Spinal cord (tissue), 10 donors: Measurements from ENCODE around the gene FLAD1. TPM values are rescaled to one million over a fixed set of nuclear protein-coding genes. Genes with fewer than 3 reads are reported as not detected.

ENCODE experiments used
- DNase-seq, 6 donors: peaks; one replicate each; pipeline versions ENCODE4 v3.0.0 to v3.0.0-alpha.2; 2013 to 2015; ENCODE audit warnings: low spot score in 6 of 6, low read depth in 4 of 6
- H3K27ac ChIP-seq: one replicate; pipeline ENCODE4 v1.5.1; 2013; ENCODE audit warnings: low read depth, low read length, control low read depth
- H3K27me3 ChIP-seq: one replicate; pipeline ENCODE4 v1.6.1; 2013; ENCODE audit warnings: low read length; ENCODE audit not compliant: control insufficient read depth, insufficient read depth
- H3K36me3 ChIP-seq: one replicate; pipeline ENCODE4 v1.6.1; 2013; ENCODE audit warnings: low read length; ENCODE audit not compliant: control insufficient read depth, insufficient read depth
- H3K4me1 ChIP-seq: one replicate; pipeline ENCODE4 v1.6.1; 2013; ENCODE audit warnings: low read length; ENCODE audit not compliant: control insufficient read depth, insufficient read depth
- H3K4me3 ChIP-seq: one replicate; pipeline ENCODE4 v1.5.1; 2013; ENCODE audit warnings: low read depth, low read length, control low read depth
- H3K9me3 ChIP-seq: one replicate; pipeline ENCODE4 v1.6.1; 2013; ENCODE audit warnings: low read length; ENCODE audit not compliant: control insufficient read depth, insufficient read depth
- WGBS: methylation state at CpG from one replicate; pipeline ENCODE4 v1.1.5; 2013; ENCODE audit warnings: missing lambda C conversion rate; ENCODE audit not compliant: insufficient coverage; 5-methylcytosine and 5-hydroxymethylcytosine counted together
- long read RNA-seq, 4 donors: transcript quantifications; one replicate each; lab custom pipeline, GENCODE V29; 2026
- polyA plus RNA-seq, 2 donors: library from polyadenylated mRNA; unstranded; fragments of 120-200 nt; gene quantifications; one replicate each; pipeline ENCODE4 v1.2.1, GENCODE V29; 2013; ENCODE audit not compliant: insufficient read length in 2 of 2
- total RNA-seq, 2 donors: library from RNA; depleted of rRNA in 1 of 2; stranded (reverse); fragments of 120-200 nt in 1 of 2; fragments of >200 nt in 1 of 2; gene quantifications; one replicate each; pipeline versions ENCODE4 v1.2.3 to v1.2.4, GENCODE V29; 2013 to 2014
- donor health status: healthy.

FLAD1 gene
- total RNA-seq (10 to 100 TPM; 14.6 to 32.0 TPM), polyA plus RNA-seq (10 to 100 TPM; 33.5 to 36.9 TPM)
- long read RNA-seq, donor 1, transcript FLAD1-203 (8 exons, 1,730 nt) = major isoform, 6 of 7 reads
- long read RNA-seq, donor 1, partial matches to known transcripts = 0 of 7 reads
- long read RNA-seq, donor 1, other reads (novel, unspliced or antisense) = 0 of 7 reads
- long read RNA-seq, donor 2, partial matches to known transcripts = 0 of 1 reads
- long read RNA-seq, donor 2, other reads (novel, unspliced or antisense) = 0 of 1 reads
- long read RNA-seq, donor 3, partial matches to known transcripts = 0 of 3 reads
- long read RNA-seq, donor 3, other reads (novel, unspliced or antisense) = 0 of 3 reads
- long read RNA-seq, donor 4, transcript FLAD1-203 (8 exons, 1,730 nt) = major isoform, 7 of 19 reads
- long read RNA-seq, donor 4, partial matches to known transcripts = 8 of 19 reads
- long read RNA-seq, donor 4, other reads (novel, unspliced or antisense) = 0 of 19 reads

DNA sequence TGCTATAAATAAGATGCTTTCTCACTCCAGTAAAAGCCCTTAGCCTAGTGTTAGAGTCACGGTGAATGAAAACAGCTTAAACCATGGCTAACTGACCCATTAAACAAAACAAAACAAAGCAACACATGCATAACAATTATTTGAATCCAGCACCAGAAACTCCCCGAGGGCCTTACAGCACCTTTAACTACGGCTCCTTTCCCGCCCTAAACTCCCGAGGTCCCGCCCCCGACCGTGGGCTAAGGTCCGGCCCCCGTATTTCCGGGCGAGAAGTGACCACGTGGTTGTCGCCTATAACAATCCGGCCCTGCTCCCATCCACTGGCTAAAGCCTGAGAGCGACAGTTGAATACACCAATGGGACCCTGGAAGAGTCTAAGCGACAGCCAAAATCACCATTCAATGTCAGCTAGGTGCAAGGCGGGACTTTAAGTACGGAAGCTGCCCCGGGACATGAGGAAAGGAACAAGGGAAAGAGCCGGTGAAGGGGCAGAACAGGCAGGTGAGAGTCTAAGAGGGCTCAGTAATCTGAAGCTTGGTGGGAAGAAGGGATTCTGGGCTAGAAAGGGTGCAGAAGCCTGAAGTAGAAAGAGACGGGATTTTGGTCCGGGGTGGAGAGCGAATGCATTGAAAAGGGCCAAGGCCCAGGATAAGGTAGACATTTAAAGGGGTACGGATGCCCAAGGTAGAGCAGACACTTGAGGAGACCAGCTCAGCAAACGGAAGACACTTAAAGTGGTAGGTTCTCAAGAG is at the start of gene FLAD1:
TSS of gene FLAD1 (plus strand) at position 448 of the 752 bp plus-strand sequence. CDS start 351 bp downstream, outside the sequence.
- H3K4me1 ChIP-seq = peaks cover 20% of the 10 kb centered on the region
- peaks cover 23% of the 10 kb centered on the region for H3K36me3 ChIP-seq
- no peaks in the 10 kb centered on the region for H3K27me3 ChIP-seq
- 0% methylated on average over 26 of the region's 26 CpGs for WGBS
- H3K27ac ChIP-seq = peak within 1 kb of the TSS; percentile 67
- peak within 1 kb of the TSS; percentile 88 for H3K4me3 ChIP-seq
- peak; percentile 99 to 100 (median 100) for DNase-seq
- no peaks in the 10 kb centered on the region for H3K9me3 ChIP-seq

DNA sequence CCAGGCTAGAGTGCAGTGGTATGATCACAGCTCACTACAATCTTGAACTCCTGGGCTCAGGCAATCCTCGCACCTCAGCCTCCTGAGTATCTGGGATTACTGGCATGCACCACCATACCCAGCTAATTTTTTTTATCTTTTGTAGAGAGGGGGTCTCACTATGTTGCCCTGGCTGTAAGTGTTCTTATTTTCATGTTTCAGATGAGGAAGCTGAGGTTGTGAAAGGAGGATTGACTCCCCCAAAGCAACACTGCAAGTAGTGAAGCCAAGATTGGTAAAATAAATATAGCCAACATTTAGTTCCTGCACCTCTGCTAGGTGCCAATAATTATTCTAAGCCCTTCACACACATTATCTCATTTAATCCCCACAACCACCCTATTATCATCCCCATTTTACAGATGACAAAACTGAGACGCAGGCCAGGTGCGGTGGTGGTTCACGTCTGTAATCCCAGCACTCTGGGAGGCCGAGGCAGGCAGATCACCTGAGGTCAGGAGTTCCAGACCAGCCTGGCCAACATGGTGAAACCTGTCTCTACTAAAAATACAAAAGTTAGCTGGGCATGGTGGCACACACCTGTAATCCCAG is 48.7 kb upstream of the FLAD1 start:
- H3K9me3 ChIP-seq = no peaks in the 10 kb centered on the region
- WGBS = 98% methylated on average over 4 of the region's 5 CpGs
- peaks cover 17% of the 10 kb centered on the region for H3K36me3 ChIP-seq
- no peak overlapping the region for H3K4me3 ChIP-seq
- no peaks in the 10 kb centered on the region for H3K27me3 ChIP-seq
- H3K27ac ChIP-seq = no peak overlapping the region
- peaks cover 15% of the 10 kb centered on the region for H3K4me1 ChIP-seq
- DNase-seq = no peak

- no peak for DNase-seq
- Histone ChIP-seq H3K9me3 (no peaks in the 10 kb centered on the region), H3K27me3 (no peaks in the 10 kb centered on the region), H3K4me3 (peak overlapping the region; percentile 99), H3K27ac (peak overlapping the region; percentile 99), H3K4me1 (peaks cover 29% of the 10 kb centered on the region), H3K36me3 (peaks cover 5% of the 10 kb centered on the region)
- 52% methylated on average over 20 of the region's 27 CpGs for WGBS
Measured at GRCh38 chr1:154935749-154936554, 47.2 kb upstream of the FLAD1 start.

- Histone ChIP-seq H3K4me1 (peaks cover 35% of the 10 kb centered on the region), H3K9me3 (no peaks in the 10 kb centered on the region), H3K36me3 (peaks cover 5% of the 10 kb centered on the region), H3K27ac (peak within 1 kb of the TSS; percentile 99), H3K27me3 (no peaks in the 10 kb centered on the region), H3K4me3 (peak within 1 kb of the TSS; percentile 99)
- WGBS = 0% methylated on average over 43 of the region's 45 CpGs
- DNase-seq = peak; percentile 91 to 99 (median 94)
Measured at GRCh38 chr1:154936555-154937084, 46.5 kb upstream of the FLAD1 start, which contains the start of gene PMVK. TSS of gene PMVK (minus strand) at chr1:154936719. CDS start at chr1:154936685, 34 bp downstream.

GRCh38 chr1:154937085-154937987 is 45.8 kb upstream of the FLAD1 start:
- no peaks in the 10 kb centered on the region for H3K27me3 ChIP-seq
- peak overlapping the region; percentile 99 for H3K27ac ChIP-seq
- DNase-seq = peak; percentile 91 to 99 (median 95)
- H3K4me3 ChIP-seq = peak overlapping the region; percentile 99
- 0% methylated on average over 34 of the region's 36 CpGs for WGBS
- no peaks in the 10 kb centered on the region for H3K9me3 ChIP-seq
- H3K4me1 ChIP-seq = peaks cover 43% of the 10 kb centered on the region
- H3K36me3 ChIP-seq = no peaks in the 10 kb centered on the region

DNA sequence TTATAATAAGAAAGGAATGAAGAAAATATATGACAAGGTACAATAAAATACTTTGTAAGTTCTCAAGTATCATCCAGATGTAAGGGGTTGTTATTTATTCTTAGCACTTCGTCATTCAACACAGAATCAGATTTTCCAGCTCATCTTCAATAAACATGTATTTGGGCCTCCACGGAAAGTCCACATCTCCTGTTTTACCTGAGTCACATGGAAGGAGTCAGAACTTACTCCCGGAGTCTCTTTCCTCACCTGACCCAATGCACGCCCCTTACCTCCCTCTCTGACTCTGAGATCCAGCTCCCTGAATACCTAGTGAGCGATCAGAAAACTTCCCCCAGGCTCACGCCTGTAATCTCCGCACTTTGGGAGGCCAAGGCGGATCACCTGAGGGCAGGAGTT is 45.2 kb upstream of the FLAD1 start:
- no peaks in the 10 kb centered on the region for H3K9me3 ChIP-seq
- H3K4me1 ChIP-seq = peaks cover 47% of the 10 kb centered on the region
- no peak for DNase-seq
- no peaks in the 10 kb centered on the region for H3K27me3 ChIP-seq
- 94% methylated on average over 7 of the region's 8 CpGs for WGBS
- peak overlapping the region; percentile 99 for H3K4me3 ChIP-seq
- H3K36me3 ChIP-seq = no peaks in the 10 kb centered on the region
- H3K27ac ChIP-seq = peak overlapping the region; percentile 99

DNA sequence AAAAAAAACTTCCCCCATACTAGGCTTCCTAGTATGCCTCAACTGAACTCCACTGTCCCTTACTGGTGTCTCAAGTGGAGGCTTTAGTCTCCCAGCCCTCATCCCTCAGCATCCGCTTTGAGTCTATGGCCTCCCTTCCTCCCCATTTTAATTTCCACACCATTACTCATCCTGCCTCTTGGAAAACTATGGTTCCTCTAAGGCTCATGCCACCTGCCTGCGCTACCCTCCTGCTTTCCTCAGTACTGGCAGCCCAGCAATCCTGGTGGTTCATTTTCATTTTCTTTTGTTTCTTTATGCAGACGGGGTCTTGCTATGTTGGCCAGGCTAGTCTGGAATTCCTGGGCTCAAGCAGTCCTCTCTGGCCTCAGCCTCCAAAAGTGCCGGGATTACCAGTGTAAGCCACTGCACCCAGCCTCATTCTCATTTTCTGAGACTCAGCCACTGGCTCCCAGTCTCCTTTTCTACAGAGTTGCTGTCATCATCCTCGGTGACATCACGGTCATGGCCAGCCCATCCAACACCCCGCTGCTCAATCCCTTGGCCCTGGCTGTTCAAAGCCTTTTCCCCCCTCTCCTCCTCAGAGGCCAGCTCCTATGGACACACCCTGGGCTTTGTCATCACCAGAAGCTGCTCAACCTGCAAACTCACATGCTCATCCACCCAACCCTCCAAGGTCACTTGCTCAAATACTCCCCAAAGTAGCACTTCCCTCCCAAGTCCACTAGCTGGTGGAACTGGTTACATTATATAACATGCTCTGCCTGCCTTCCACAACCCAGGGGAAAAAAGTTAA is 44.3 kb upstream of the FLAD1 start:
- no peak overlapping the region for H3K4me3 ChIP-seq
- no peaks in the 10 kb centered on the region for H3K9me3 ChIP-seq
- H3K27ac ChIP-seq = no peak overlapping the region
- no peaks in the 10 kb centered on the region for H3K36me3 ChIP-seq
- 96% methylated on average over 7 of the region's 7 CpGs for WGBS
- no peaks in the 10 kb centered on the region for H3K27me3 ChIP-seq
- no peak for DNase-seq
- H3K4me1 ChIP-seq = peaks cover 49% of the 10 kb centered on the region

DNA sequence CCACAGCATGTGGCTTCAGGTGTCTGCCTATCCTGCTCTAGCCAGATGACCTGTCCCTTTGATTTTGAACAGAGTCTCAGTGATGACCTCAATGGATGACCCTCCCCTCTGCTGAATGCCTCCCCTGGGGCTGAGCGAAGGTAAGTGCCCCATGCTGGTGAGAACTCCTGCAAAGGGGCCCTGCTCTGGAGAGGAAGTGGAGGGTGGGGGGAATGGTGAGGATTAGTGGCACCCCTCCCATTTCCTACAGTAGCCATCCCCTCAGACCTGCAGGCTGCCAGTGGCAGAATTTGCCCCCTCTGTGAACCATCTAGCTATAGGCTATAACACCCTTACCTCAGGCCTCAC is 43.0 kb upstream of the FLAD1 start:
- no CpG with 5 or more reads among the region's 1 CpG for WGBS
- peaks cover 5% of the 10 kb centered on the region for H3K36me3 ChIP-seq

More for the DNA sequence above, 43.0 kb upstream of the FLAD1 start:
- no peaks in the 10 kb centered on the region for H3K27me3 ChIP-seq
- H3K9me3 ChIP-seq = no peaks in the 10 kb centered on the region
- no peak overlapping the region for H3K27ac ChIP-seq
- H3K4me3 ChIP-seq = no peak overlapping the region
- H3K4me1 ChIP-seq = peaks cover 62% of the 10 kb centered on the region
- no peak for DNase-seq
